ENCODE data around the gene NUDT13.

Gene NUDT13

DNA sequence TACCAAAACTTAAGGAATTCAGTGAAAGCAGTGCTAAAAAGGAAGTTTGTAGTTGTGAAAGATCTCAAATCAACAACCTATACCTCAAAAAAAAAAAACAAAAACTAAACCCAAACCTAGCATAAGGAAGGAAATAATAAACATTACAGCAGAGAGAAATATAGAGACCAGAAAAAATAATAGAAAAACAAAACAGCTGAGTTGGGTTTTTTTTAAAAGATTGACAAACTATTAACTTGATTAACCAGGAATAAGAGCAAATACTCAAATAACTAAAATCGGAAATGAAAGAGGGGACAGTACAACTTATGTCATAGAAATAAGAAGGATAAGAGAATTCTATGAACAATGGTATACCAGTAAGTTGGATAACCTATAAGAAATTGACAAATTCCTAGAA lies 50.8 kb downstream of the NUDT13 start:
- Histone ChIP-seq H3K4me2 (ENCODE audit: low read depth, low read length) (no peak overlapping the region), H2AFZ (ENCODE audit: low read length) (no peak overlapping the region), H3K27ac (ENCODE audit: low read length) (no peak overlapping the region), H3F3A (ENCODE audit: insufficient read depth, low read length) (peaks cover 8% of the 10 kb centered on the region), H3K79me2 (ENCODE audit: low read length) (peaks cover 40% of the 10 kb centered on the region), H3K9me3 (replicated peaks; ENCODE audit: insufficient read depth, low read length) (no peaks in the 10 kb centered on the region), H3K9me2 (replicated peaks; ENCODE audit: insufficient read depth, low read length) (no peaks in the 10 kb centered on the region), H3K36me3 (replicated peaks; ENCODE audit: insufficient read depth, low read length) (no peaks in the 10 kb centered on the region; the same call in 1 of the 2 replicates), H4K20me1 (ENCODE audit: insufficient read depth, low read length) (no peaks in the 10 kb centered on the region), H3K27me3 (replicated peaks; ENCODE audit: insufficient read depth, low read length) (no peaks in the 10 kb centered on the region), H3K4me3 (ENCODE audit: low read length) (no peak overlapping the region), H3K4me1 (ENCODE audit: low read length) (peaks cover 9% of the 10 kb centered on the region; the same call in 1 of the 2 replicates), H3K9ac (ENCODE audit: low read length) (no peak overlapping the region)
- DNase-seq = no peak
- TF ChIP-seq EZH2phosphoT487 (IDR thresholded peaks at IDR 0.05; ENCODE audit: low read length) (no peak), EZH2 (optimal IDR thresholded peaks at IDR 0.05; ENCODE audit: low read depth, low read length) (no peak)
- TF ChIP-seq, protein P1, sequence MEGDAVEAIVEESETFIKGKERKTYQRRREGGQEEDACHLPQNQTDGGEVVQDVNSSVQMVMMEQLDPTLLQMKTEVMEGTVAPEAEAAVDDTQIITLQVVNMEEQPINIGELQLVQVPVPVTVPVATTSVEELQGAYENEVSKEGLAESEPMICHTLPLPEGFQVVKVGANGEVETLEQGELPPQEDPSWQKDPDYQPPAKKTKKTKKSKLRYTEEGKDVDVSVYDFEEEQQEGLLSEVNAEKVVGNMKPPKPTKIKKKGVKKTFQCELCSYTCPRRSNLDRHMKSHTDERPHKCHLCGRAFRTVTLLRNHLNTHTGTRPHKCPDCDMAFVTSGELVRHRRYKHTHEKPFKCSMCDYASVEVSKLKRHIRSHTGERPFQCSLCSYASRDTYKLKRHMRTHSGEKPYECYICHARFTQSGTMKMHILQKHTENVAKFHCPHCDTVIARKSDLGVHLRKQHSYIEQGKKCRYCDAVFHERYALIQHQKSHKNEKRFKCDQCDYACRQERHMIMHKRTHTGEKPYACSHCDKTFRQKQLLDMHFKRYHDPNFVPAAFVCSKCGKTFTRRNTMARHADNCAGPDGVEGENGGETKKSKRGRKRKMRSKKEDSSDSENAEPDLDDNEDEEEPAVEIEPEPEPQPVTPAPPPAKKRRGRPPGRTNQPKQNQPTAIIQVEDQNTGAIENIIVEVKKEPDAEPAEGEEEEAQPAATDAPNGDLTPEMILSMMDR (IDR thresholded peaks at IDR 0.05; ENCODE audit: low read length) = no peak

DNA sequence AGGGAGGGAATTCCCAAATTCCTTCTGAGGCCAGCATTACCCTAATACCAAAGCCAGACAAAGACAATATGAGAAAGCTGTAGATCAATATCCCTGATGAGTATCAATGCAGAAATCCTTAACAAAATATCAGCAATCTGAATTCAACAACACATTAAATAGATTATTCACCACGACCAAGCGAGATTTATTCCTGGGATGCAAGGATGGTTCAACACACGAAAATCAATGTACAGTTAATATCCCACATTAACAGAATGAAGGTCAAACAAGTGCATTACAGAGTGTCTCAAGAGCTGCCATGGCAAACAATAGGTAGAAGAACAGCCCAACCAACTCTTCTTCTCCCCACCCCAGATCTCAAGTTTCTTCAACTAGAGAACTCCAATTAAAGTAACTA lies 51.4 kb downstream of the NUDT13 start:
- Histone ChIP-seq H3K27ac (ENCODE audit: low read length) (no peak overlapping the region), H2AFZ (ENCODE audit: low read length) (no peak overlapping the region), H3K9me2 (replicated peaks; ENCODE audit: insufficient read depth, low read length) (no peaks in the 10 kb centered on the region), H4K20me1 (ENCODE audit: insufficient read depth, low read length) (no peaks in the 10 kb centered on the region), H3K4me3 (ENCODE audit: low read length) (no peak overlapping the region), H3K4me2 (ENCODE audit: low read depth, low read length) (no peak overlapping the region), H3K79me2 (ENCODE audit: low read length) (peaks cover 46% of the 10 kb centered on the region), H3K36me3 (replicated peaks; ENCODE audit: insufficient read depth, low read length) (no peaks in the 10 kb centered on the region; the same call in 1 of the 2 replicates), H3K9me3 (replicated peaks; ENCODE audit: insufficient read depth, low read length) (no peaks in the 10 kb centered on the region), H3F3A (ENCODE audit: insufficient read depth, low read length) (peaks cover 2% of the 10 kb centered on the region; the same call in 1 of the 2 replicates), H3K9ac (ENCODE audit: low read length) (no peak overlapping the region), H3K4me1 (ENCODE audit: low read length) (peaks cover 3% of the 10 kb centered on the region; the same call in 1 of the 2 replicates), H3K27me3 (replicated peaks; ENCODE audit: insufficient read depth, low read length) (no peaks in the 10 kb centered on the region)
- TF ChIP-seq, protein P1 (IDR thresholded peaks at IDR 0.05; ENCODE audit: low read length) = no peak
- TF ChIP-seq EZH2 (optimal IDR thresholded peaks at IDR 0.05; ENCODE audit: low read depth, low read length) (no peak), EZH2phosphoT487 (IDR thresholded peaks at IDR 0.05; ENCODE audit: low read length) (no peak)
- no peak for DNase-seq

DNA sequence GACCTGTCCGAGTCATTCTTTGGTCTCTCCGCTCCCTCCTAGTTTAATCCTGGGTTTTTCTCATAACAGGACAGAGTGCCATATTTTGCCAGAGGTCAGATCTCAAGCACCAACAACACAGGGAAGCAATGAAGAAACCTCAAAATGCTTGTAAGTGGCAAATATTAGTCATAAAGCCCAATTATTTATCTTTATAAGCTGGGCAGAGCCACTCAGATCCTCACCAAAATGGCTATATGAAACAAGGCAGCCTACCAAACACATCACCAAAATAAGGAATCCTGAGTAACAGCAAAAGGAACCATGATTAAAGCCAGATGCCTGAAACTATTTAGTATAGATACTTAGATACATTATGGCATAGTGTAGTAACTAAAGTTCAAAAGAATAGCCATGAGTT lies 52.8 kb downstream of the NUDT13 start:
- no peaks in the 10 kb centered on the region for H3K27me3 ChIP-seq (replicated peaks; ENCODE audit: insufficient read depth, low read length)
- no peak overlapping the region for H3K27ac ChIP-seq (ENCODE audit: low read length)
- TF ChIP-seq EZH2phosphoT487 (IDR thresholded peaks at IDR 0.05; ENCODE audit: low read length) (no peak), EZH2 (optimal IDR thresholded peaks at IDR 0.05; ENCODE audit: low read depth, low read length) (no peak)
- TF ChIP-seq, protein P1 (IDR thresholded peaks at IDR 0.05; ENCODE audit: low read length) = no peak
- no peaks in the 10 kb centered on the region for H3K4me1 ChIP-seq (ENCODE audit: low read length)
- no peak overlapping the region for H2AFZ ChIP-seq (ENCODE audit: low read length)
- H4K20me1 ChIP-seq (ENCODE audit: insufficient read depth, low read length) = no peaks in the 10 kb centered on the region
- no peak for DNase-seq
- no peaks in the 10 kb centered on the region for H3K9me3 ChIP-seq (replicated peaks; ENCODE audit: insufficient read depth, low read length)
- H3K9me2 ChIP-seq (replicated peaks; ENCODE audit: insufficient read depth, low read length) = no peaks in the 10 kb centered on the region
- peaks cover 58% of the 10 kb centered on the region for H3K79me2 ChIP-seq (ENCODE audit: low read length)
- H3K36me3 ChIP-seq (replicated peaks; ENCODE audit: insufficient read depth, low read length) = no peaks in the 10 kb centered on the region; the same call in 1 of the 2 replicates
- H3K4me3 ChIP-seq (ENCODE audit: low read length) = no peak overlapping the region
- H3K9ac ChIP-seq (ENCODE audit: low read length) = no peak overlapping the region
- no peak overlapping the region for H3K4me2 ChIP-seq (ENCODE audit: low read depth, low read length)
- H3F3A ChIP-seq (ENCODE audit: insufficient read depth, low read length) = peaks cover 9% of the 10 kb centered on the region; the same call in 1 of the 2 replicates
